Measurements from ENCODE around the gene PLD3.

- TF ChIP-seq CTCF (IDR thresholded peaks at IDR 0.05) (no peak), POLR2A (IDR thresholded peaks at IDR 0.05) (no peak)
Observed at GRCh38 chr19:40415768-40416167, 67.3 kb downstream of the PLD3 start.
